Heart left ventricle (tissue), 16 donors: ENCODE results near the gene RPTOR. TPM values are rescaled to one million over a fixed set of nuclear protein-coding genes. Genes with fewer than 3 reads are reported as not detected.

Source experiments
- ATAC-seq, 4 donors: fragments of 200-7000 bp; cut with Tn5 transposase; one replicate each; pipeline ENCODE4 v1.9.1; 2020 to 2022; ENCODE audit warnings: moderate library complexity in 4 of 4, mild to moderate bottlenecking in 3 of 4, moderate number of reproducible peaks in 1 of 4
- DNase-seq, 5 donors: peaks; one replicate each; pipeline ENCODE4 v3.0.0-alpha.2; 2020
- H3K27ac ChIP-seq, 12 donors: fragments of 200-600 bp; sonication (generic) in 4 of 12; one replicate each; pipeline versions ENCODE4 v1.5.0 to v1.8.0; 2016 to 2022; ENCODE audit warnings: mild to moderate bottlenecking in 2 of 12
- H3K27me3 ChIP-seq, 9 donors: fragments of 200-600 bp; sonication (generic) in 2 of 9; one replicate each; pipeline versions ENCODE4 v1.5.1 to v1.8.0; 2016 to 2022; ENCODE audit warnings: mild to moderate bottlenecking in 3 of 9
- H3K36me3 ChIP-seq, 9 donors: fragments of 200-600 bp; sonication (generic) in 2 of 9; one replicate each; pipeline versions ENCODE4 v1.5.0 to v1.8.0; 2018 to 2022; ENCODE audit warnings: mild to moderate bottlenecking in 2 of 9
- H3K4me1 ChIP-seq, 12 donors: fragments of 200-600 bp; sonication (generic) in 4 of 12; one replicate each; pipeline versions ENCODE4 v1.5.0 to v1.8.0; 2016 to 2022; ENCODE audit warnings: mild to moderate bottlenecking in 3 of 12
- H3K4me3 ChIP-seq, 12 donors: fragments of 200-600 bp; sonication (generic) in 4 of 12; one replicate each; pipeline versions ENCODE4 v1.5.0 to v1.8.0; 2017 to 2022; ENCODE audit warnings: mild to moderate bottlenecking in 9 of 12, moderate library complexity in 4 of 12
- H3K9me3 ChIP-seq, 12 donors: fragments of 200-600 bp; sonication (generic) in 4 of 12; one replicate each; pipeline versions ENCODE4 v1.5.0 to v1.8.0; 2016 to 2022; ENCODE audit warnings: mild to moderate bottlenecking in 1 of 12
- CTCF ChIP-seq, 12 donors: fragments of 200-600 bp; sonication (generic) in 4 of 12; IDR thresholded peaks; one replicate each; pipeline versions ENCODE4 v1.5.0 to v1.8.0; 2018 to 2022; ENCODE audit warnings: antibody characterized with exemption in 12 of 12, mild to moderate bottlenecking in 5 of 12
- POLR2A ChIP-seq, 2 donors: fragments of 450-650 bp; IDR thresholded peaks; one replicate each; pipeline ENCODE4 v1.6.1; 2017; ENCODE audit warnings: antibody characterized with exemption in 2 of 2, mild to moderate bottlenecking in 2 of 2, moderate library complexity in 2 of 2
- WGBS, 4 donors: extraction: QIAGEN DNeasy Blood & Tissue Kit in 2 of 4; methylation state at CpG; one replicate each; pipeline versions ENCODE4 v1.1.5 to v1.1.7; 2013 to 2018; 5-methylcytosine and 5-hydroxymethylcytosine counted together
- intact Hi-C, 10 donors: fragments of 100-400 bp; cut with DNase I; formaldehyde crosslinking; loops; one replicate each; pipeline versions ENCODE4 v1.11.1 to v1.14.2; 2022
- polyA plus RNA-seq, 2 donors: library from polyadenylated mRNA; stranded (reverse); fragments of 200-250 nt; gene quantifications; one replicate each; pipeline ENCODE4 v1.2.3, GENCODE V29; 2013
- total RNA-seq, 9 donors: library from RNA; depleted of rRNA in 2 of 9; stranded (reverse); fragments of >200 nt in 2 of 9; fragmentation: NEBNext Ultra II Directional in 3 of 9; extraction: Animal tissue kit (Norgen Biotek cat#: 25700) in 3 of 9; gene quantifications; one replicate each; pipeline versions ENCODE4 v1.1.0 to v1.2.4, GENCODE V29; 2016 to 2023
- donor health status: ischemic (EF 13 %, LVEDD 7.1; RV severe dilation, severe dysfunction).
- donor health status: healthy with polysubstance abuse.
- donor health status: DM: no; HTN: yes; CAD: no.
- donor health status: DM: no; HTN: no; CAD: no.
- donor health status: ischemic (EF 25% LVEDD 6.9; RV normal size, moderate dysfunction).
- donor health status: ischemic (EF 25% LVEDD 5.7; RV mildly dilated, moderate dysfunction).
- donor health status: healthy.
- donor health status: DM: yes; HTN: yes; CAD: no.
- donor health status: ischemic (EF 35%, LVEDD 5.7; RV mildly dilated, moderate dysfunction).
- donor health status: nonischemic (EF 11% LVEDD 7.7; RV severe dilation, severe dysfunction).
- donor health status: DM: yes; HTN: yes; CAD: no.
- donor health status: PGD.
- donor health status: ischemic (EF 29% LVEDD 5.4; RV normal size, mild dysfunction).
- donor health status: nonischemic (EF 23%, LVEDD 6.1; RV moderate dilation, normal function).

The RPTOR gene
- total and polyA plus RNA-seq, 11 donors: 14.7 to 31.7 (median 26.0) TPM

DNA sequence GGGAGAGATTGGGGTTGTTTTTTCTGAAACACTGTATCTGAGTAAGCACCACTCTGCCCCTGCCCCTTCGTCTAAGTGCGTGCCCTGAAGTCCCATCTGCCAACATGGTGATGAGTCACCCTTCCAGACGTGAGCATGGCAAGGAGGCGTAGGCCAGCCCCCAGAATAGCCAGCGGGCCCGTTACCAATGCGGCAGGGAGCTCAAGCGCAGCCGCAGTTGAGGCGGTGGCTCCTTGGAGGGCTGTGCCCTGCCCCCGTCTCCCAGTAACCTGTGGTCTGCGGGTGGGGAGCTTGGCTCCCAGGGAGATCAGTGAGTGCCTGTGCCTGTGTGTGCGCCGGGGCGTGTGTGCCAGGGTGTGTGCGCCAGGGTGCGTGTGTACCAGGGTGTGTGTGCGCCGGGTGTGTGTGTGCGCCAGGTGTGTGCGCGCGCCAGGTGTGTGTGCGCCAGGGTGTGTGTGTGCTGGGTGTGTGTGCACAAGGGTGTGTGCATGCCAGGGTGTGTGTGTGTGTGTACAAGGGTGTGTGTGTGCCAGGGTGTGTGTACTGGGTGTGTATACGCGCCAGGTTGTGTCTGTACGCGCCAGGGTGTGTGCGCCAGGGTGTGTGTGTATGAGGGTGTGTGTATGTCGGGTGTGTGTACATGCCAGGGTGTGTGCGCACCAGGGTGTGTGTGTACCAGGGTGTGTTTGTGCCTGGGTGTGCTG, 348.4 kb downstream of the RPTOR start:
- Histone ChIP-seq H3K27me3 (no peaks in the 10 kb centered on the region), H3K4me1 (peaks cover 0 to 39% (median 15%) of the 10 kb centered on the region in 12 donors), H3K9me3 (no peaks in the 10 kb centered on the region), H3K36me3 (peaks cover 0 to 40% (median 18%) of the 10 kb centered on the region in 9 donors), H3K27ac (peak overlapping the region in 3 of 12 donors; percentile 16 to 82 (median 61)), H3K4me3 (no peak overlapping the region)
- DNase-seq: peak in 2 of 5 donors; percentile 40 to 53
- TF ChIP-seq CTCF (IDR thresholded peaks at IDR 0.05): no peak
- TF ChIP-seq POLR2A (IDR thresholded peaks at IDR 0.05): no peak
- WGBS, 4 donors: 81 to 95% (median 87%) methylated on average over 31 of the region's 31 CpGs
- ATAC-seq: peak in 1 of 4 donors; percentile 32
- intact Hi-C loops: no loop called here

DNA sequence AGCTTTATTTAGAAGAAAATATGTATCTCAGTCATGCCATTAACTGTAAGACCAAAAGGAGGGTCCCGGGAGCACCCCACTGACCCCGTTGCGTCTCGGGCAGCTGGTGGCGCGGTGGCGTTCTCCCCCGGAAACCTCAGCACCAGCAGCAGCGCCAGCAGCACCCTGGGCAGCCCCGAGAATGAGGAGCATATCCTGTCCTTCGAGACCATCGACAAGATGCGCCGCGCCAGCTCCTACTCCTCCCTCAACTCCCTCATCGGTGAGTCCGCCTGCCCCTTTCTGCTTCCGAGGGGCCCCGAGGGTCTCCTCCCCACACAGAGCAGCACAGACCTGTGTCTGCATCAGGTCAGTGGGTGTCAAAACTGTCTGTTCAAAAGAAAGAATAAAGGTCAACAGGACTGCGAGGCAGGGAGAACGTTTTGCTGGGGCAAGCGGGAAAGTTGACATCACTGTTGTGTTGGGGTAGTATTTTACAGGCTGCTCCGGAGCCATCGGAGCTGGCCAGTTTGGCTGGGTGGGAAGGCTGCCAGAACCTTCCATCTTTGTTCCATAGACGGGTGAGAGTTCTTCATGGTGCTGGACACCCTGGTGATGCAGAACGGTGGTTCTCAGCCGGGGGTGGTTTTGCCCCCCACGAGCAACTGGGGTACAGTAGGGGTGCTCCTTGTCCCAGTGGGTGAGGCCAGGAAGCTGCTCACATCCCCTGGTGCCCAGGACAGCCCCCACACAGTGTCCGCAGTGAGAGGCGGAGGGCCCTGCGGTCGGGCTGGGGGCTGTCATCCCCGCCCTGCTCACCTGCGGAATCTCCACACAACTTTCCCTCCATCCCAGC, 349.2 kb downstream of the RPTOR start:
- H3K27ac ChIP-seq: no peak overlapping the region

DNA sequence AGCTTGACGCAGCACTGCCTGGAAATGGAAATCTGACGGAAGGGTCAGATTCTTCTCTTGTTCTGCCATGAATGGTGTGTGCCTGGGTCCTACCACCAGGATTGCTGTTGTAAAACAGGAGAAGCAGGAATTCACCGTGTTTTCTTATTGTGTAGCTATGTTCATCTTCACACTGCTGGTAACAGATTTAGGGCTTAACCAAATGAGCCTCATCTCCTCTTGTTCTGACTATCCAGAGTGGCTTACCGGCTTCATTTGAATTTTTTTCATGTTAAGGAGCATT, 349.7 kb downstream of the RPTOR start:
- Histone ChIP-seq H3K4me3 (no peak overlapping the region), H3K4me1 (peaks cover 0 to 34% (median 15%) of the 10 kb centered on the region in 12 donors), H3K36me3 (peaks cover 0 to 47% (median 23%) of the 10 kb centered on the region in 9 donors), H3K27ac (no peak overlapping the region), H3K9me3 (no peaks in the 10 kb centered on the region), H3K27me3 (no peaks in the 10 kb centered on the region)
- no peak for ATAC-seq
- intact Hi-C loops: no loop called here
- no peak for DNase-seq
- 87 to 95% (median 92%) methylated on average over 4 of the region's 4 CpGs for WGBS, 4 donors
- TF ChIP-seq POLR2A (IDR thresholded peaks at IDR 0.05) (no peak), CTCF (IDR thresholded peaks at IDR 0.05) (no peak)

More for the DNA sequence above, 349.2 kb downstream of the RPTOR start:
- intact Hi-C loops: no loop called here
- Histone ChIP-seq H3K36me3 (peaks cover 0 to 41% (median 19%) of the 10 kb centered on the region in 9 donors), H3K27me3 (no peaks in the 10 kb centered on the region), H3K4me1 (peaks cover 0 to 39% (median 15%) of the 10 kb centered on the region in 12 donors), H3K4me3 (no peak overlapping the region), H3K9me3 (no peaks in the 10 kb centered on the region)
- WGBS, 4 donors: 91 to 96% (median 93%) methylated on average over 27 to 34 of the region's 34 CpGs
- no peak for ATAC-seq
- DNase-seq: peak in 1 of 5 donors; percentile 35
- TF ChIP-seq POLR2A (IDR thresholded peaks at IDR 0.05): no peak
- no peak for TF ChIP-seq CTCF (IDR thresholded peaks at IDR 0.05)

DNA sequence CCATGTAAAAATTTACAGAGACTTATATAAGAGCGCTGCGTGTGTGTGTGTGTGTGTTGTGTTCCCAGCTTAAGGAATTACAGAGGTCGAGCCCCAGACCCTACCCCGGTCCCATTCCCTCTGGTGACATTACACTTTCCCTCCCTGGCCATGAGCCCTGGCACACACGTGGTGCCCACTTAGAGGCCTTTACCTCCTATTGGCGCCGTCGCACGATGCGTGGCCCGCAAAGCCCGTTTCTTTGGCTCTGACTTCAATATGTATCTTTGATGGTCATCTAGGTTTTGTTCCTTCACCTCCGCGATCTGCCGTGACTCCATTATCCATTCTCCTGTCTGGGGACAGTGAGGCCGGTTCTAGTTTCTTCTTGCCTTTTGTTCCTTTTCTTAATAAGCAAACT, 350.1 kb downstream of the RPTOR start:
- ATAC-seq: no peak
- no peaks in the 10 kb centered on the region for H3K27me3 ChIP-seq
- no peak overlapping the region for H3K27ac ChIP-seq
- H3K4me1 ChIP-seq: peaks cover 0 to 33% (median 15%) of the 10 kb centered on the region in 12 donors
- peaks cover 0 to 47% (median 23%) of the 10 kb centered on the region in 9 donors for H3K36me3 ChIP-seq
- WGBS, 4 donors: 93 to 98% (median 97%) methylated on average over 16 of the region's 16 CpGs
- intact Hi-C loops: no loop called here
- no peak overlapping the region for H3K4me3 ChIP-seq
- no peak for TF ChIP-seq CTCF (IDR thresholded peaks at IDR 0.05)
- H3K9me3 ChIP-seq: no peaks in the 10 kb centered on the region
- DNase-seq: no peak
